Fibroblast of skin of right quadriceps (primary cell): ENCODE results near the gene GPR61.

Experiments
- DNase-seq: peaks from one replicate; pipeline ENCODE4 v3.0.0-alpha.2; 2013

GPR61 gene

DNA sequence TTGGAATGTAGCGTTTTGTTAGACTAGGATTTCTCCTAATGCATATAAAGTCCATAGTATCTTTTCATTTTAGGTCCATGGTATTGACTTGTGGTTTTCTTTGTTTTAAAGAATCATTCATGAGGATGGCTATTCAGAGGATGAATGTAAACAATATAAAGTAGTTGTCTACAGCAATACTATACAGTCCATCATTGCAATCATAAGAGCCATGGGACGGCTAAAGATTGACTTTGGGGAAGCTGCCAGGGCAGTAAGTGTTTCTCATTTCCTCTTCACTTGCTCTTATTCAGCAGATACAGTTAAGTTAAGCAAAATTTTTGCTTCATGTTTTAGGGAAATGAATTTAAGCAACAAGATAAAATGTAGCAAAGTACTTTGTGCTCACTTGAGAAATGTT is 34.1 kb downstream of the GPR61 start:
- no peak for DNase-seq

DNA sequence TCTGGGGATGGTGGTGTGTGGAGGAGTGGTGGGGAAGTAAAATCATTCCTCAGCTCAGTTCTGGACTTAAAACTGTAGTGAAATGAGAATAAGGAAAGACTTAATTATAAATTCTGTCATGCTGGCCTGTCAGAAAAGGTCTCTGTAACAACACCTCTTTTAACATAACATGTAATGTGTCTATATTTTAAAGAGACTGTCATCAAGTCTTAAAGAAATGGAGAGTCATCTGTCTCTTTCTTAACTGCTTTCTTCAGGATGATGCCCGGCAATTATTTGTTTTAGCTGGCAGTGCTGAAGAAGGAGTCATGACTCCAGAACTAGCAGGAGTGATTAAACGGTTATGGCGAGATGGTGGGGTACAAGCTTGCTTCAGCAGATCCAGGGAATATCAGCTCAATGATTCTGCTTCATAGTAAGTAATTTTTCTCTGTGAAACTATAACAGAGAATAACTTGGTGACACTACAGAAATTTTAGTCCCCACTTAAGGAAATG is 39.3 kb downstream of the GPR61 start:
- DNase-seq, result no peak

DNA sequence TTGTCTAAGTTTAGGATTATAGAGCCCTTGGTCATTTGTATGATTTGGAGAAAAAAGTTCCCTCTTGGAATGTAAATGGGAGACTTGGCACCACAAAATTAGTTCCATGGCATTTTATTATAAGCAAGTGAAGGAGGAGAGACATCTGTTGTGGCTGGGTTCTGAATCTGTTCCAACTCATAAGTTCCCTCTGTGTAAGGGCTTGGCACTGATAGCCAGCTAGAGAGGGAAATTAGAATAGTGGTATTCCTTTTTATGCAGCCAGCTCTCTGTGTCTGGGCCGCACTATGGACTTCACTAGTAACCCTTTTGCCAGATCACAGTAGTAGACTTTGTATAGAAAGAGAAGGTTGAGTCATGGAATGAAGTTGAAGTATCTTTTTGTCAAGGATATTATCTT is 39.8 kb downstream of the GPR61 start:
- DNase-seq, result no peak

DNA sequence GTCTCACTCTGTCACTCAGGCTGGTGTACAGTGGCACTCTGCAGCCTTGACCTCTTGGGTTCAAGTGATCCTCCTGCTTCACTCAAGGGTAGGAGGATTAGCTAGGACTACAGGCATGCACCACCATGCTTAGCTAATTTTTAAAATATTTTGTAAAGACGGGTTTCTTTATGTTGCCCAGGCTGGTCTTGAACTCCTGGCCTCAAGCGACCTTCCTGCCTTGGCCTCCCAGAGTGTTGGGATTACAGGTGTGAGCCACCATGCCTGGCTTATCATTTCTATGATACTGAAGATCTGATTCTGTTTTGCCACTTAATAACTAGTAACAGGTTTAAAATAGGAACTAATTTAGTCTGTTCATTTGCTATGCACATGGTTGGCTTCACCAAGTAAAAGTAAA is 42.3 kb downstream of the GPR61 start:
- no peak for DNase-seq

GRCh38 chr1:109584766-109585165 is 45.1 kb downstream of the GPR61 start:
- no peak for DNase-seq

DNA sequence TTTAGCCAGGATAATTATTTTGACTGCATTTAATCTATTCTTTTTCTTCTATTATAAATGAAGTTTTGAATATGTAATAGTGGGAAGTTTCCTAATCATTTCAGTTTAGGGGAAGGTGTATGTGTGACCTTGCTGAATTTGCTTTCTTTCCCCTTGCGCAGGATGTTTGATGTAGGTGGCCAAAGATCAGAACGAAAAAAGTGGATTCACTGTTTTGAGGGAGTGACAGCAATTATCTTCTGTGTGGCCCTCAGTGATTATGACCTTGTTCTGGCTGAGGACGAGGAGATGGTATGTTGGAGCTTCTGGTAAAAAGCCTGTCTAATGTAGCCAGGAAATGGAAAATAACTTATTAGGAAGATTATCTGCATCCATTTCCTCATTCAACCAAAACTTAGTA is 46.4 kb downstream of the GPR61 start:
- no peak for DNase-seq

DNA sequence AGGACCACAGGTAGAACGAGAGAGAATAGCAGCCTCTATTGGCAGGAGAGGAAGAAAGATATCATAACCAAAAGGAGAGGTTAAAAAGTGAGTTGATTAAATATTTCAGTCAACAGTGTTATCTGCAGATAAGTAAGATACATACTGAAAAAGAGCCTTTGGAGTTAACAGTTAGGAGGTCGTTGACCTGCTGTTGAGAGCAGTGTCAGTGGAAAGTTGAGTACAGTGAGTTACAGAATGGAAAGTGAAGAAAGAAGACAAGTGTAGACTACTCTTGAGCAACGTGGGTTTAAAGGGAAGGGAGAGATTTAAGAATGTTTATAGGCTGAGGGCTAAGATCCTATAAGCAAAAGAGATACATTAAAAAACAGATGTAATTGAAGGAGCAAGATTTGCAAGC is 49.5 kb downstream of the GPR61 start:
- DNase-seq, result no peak

DNA sequence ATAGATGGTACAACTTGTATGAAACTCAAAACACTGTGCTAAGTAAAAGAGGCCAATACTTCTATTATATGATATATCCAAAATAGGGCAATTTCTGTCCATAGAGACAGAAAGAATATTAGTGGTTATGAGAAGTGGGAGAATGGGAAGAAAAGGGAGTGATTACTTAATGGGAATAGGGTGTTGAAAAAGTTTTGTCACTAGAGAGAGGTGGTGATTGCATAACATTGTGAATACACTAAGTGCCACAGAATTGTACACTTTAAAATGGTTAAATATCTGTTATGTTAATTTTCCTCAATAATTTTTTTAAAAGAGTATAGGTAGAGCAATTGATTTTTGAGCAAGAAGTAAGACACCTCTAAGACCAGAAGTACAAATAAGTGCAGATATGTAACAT is 50.0 kb downstream of the GPR61 start:
- DNase-seq, result no peak

- DNase-seq, result no peak
These were observed 53.2 kb downstream of the GPR61 start for GRCh38 chr1:109592916-109593315.

DNA sequence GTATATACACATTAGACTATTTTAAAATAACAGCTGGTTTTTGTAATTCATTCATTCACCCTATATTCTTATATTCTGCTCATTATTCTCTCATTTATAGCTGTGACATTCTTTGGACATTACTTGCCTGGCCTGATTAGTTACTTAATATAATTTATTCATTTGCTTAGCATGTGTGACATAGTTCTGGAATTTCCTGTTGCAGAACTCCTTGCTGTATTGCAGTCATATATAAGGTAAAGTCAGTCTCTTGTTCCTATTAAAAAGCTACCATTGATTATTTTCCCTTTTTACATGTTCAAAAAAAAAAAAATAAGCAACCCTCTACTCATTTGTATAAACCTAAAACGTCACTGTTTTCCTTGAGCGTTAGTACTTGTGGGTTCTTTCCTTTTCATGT is 55.9 kb downstream of the GPR61 start:
- peak; percentile 75 for DNase-seq
